Cortex of kidney (tissue), 1 donor: ENCODE measurements around the gene C1orf198.

ENCODE experiments used
- DNase-seq: peaks from one replicate; lab custom pipeline; 2025; lab: John Stamatoyannopoulos, UW

Gene C1orf198

GRCh38 chr1:230867903-230868735 lies at the start of gene C1orf198:
Gene C1orf198, minus strand, starts transcription at chr1:230868521. Its CDS starts 9 bp downstream, at chr1:230868512.
- DNase-seq, result no peak

- no peak for DNase-seq
Measured at GRCh38 chr1:230917284-230918135, 49.2 kb upstream of the C1orf198 start.

- DNase-seq, result no peak
Measured at GRCh38 chr1:230916587-230917283, 48.4 kb upstream of the C1orf198 start.

GRCh38 chr1:230915078-230915477 lies 46.8 kb upstream of the C1orf198 start:
- no peak for DNase-seq

GRCh38 chr1:230913496-230913895 lies 45.2 kb upstream of the C1orf198 start:
- no peak for DNase-seq

- DNase-seq, result no peak
Measured at GRCh38 chr1:230910755-230911117, 42.4 kb upstream of the C1orf198 start.

- DNase-seq, result no peak
Measured at GRCh38 chr1:230909974-230910754, 41.8 kb upstream of the C1orf198 start.

- no peak for DNase-seq
Measured at GRCh38 chr1:230907472-230908205, 39.3 kb upstream of the C1orf198 start.

- no peak for DNase-seq
Measured at GRCh38 chr1:230906226-230906625, 37.9 kb upstream of the C1orf198 start.

GRCh38 chr1:230905733-230906132 lies 37.4 kb upstream of the C1orf198 start:
- DNase-seq, result no peak

GRCh38 chr1:230902349-230902923 lies 34.1 kb upstream of the C1orf198 start:
- DNase-seq, result no peak

- DNase-seq, result no peak
Measured at GRCh38 chr1:230901671-230902070, 33.4 kb upstream of the C1orf198 start.

- no peak for DNase-seq
Measured at GRCh38 chr1:230900984-230901383, 32.7 kb upstream of the C1orf198 start.

GRCh38 chr1:230899841-230900251 lies 31.5 kb upstream of the C1orf198 start:
- no peak for DNase-seq

GRCh38 chr1:230898748-230899147 lies 30.4 kb upstream of the C1orf198 start:
- no peak for DNase-seq

GRCh38 chr1:230898144-230898543 lies 29.8 kb upstream of the C1orf198 start:
- DNase-seq, result no peak

- DNase-seq, result no peak
Measured at GRCh38 chr1:230896779-230897178, 28.5 kb upstream of the C1orf198 start.

GRCh38 chr1:230895452-230895851 lies 27.1 kb upstream of the C1orf198 start:
- no peak for DNase-seq

GRCh38 chr1:230894664-230895063 lies 26.3 kb upstream of the C1orf198 start:
- no peak for DNase-seq

GRCh38 chr1:230894032-230894431 lies 25.7 kb upstream of the C1orf198 start:
- no peak for DNase-seq
